Right lobe of liver (tissue), 4 donors: ENCODE measurements around the gene CALML6.

Experiments used
- CTCF ChIP-seq, 4 donors: fragments of 200-600 bp in 3 of 4; fragments of 450-650 bp in 1 of 4; IDR thresholded peaks; one replicate each; pipeline versions ENCODE4 v1.5.1 to v1.8.0; 2016 to 2022; ENCODE audit warnings: antibody characterized with exemption in 4 of 4, mild to moderate bottlenecking in 2 of 4
- POLR2A ChIP-seq: fragments of 450-650 bp; IDR thresholded peaks from one replicate; pipeline ENCODE4 v1.6.1; 2017; ENCODE audit warnings: antibody characterized with exemption, mild to moderate bottlenecking
- donor health status: DM: no; HTN: no; CAD: no.
- donor health status: DM: no; HTN: no; CAD: no.
- donor health status: DM: no; HTN: yes; CAD: no.

GRCh38 chr1:1898246-1898933 is 16.7 kb upstream of the CALML6 start:
- TF ChIP-seq CTCF (IDR thresholded peaks at IDR 0.05), result no peak
- no peak for TF ChIP-seq POLR2A
